GM12874 (cell line): Measurements from ENCODE around the gene MAML1.

Experiments used
- TF ChIP-seq, protein P1 (sequence below): IDR thresholded peaks from 2 replicates; pipeline ENCODE4 v1.5.1; 2011; ENCODE audit warnings: low read depth, mild to moderate bottlenecking, control low read depth, low read length, moderate library complexity; ENCODE audit not compliant: insufficient read depth

MAML1 gene

DNA sequence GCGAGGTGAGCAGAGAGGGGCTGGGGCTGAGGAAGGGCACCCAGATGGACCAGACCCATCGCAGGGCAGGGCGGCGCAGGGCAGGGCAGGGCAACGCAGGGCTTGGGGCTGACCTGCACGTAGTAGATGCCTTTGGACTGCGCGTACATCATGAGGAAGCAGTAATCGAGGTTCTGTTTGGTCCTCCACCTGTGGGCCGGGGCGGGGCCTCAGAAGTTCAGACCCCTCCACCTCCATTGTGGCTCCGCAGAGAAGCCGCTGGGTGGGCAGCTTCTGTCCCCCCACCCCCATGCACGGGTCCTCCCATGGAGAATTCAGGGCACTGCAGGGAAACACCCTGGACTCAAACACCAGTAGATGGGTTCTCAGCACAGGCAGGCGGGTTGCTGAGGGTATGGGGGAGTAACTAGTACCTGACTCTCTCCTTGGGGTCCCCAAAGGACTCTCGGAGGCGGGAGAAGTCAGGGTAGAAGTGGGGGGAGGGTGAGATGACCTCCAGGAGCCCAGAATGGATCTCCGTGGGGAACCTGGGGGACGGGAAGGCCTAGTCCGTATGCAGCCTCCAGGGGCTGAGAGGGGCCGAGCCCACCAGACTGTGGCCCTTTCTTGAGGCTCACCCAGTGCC, 67.6 kb downstream of the MAML1 start:
- TF ChIP-seq, protein P1, sequence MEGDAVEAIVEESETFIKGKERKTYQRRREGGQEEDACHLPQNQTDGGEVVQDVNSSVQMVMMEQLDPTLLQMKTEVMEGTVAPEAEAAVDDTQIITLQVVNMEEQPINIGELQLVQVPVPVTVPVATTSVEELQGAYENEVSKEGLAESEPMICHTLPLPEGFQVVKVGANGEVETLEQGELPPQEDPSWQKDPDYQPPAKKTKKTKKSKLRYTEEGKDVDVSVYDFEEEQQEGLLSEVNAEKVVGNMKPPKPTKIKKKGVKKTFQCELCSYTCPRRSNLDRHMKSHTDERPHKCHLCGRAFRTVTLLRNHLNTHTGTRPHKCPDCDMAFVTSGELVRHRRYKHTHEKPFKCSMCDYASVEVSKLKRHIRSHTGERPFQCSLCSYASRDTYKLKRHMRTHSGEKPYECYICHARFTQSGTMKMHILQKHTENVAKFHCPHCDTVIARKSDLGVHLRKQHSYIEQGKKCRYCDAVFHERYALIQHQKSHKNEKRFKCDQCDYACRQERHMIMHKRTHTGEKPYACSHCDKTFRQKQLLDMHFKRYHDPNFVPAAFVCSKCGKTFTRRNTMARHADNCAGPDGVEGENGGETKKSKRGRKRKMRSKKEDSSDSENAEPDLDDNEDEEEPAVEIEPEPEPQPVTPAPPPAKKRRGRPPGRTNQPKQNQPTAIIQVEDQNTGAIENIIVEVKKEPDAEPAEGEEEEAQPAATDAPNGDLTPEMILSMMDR: no peak

DNA sequence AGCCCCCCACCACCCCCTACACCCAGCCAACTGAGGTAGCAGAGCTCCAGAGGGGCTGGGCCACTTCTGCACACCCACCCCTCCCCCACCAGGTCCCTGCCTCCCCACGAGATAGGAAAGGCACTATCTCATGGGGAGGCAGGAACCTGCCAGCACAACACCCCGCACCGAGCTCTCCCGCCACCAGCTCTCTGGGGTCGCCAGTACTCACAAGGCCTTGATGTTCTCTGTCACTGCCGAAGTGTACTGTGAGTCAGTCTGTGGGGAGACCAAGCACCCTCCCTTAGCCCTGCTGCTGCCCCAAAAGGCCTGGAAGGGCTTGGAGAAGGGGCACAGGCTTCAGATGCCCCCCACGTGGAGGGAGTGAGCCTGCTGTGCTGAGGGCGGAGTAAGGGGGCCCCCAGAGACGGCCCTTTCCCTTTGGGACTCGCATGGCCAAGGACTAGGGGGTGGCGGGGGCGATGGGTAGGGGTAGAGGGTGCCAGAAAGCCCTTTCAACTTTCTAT, 68.1 kb downstream of the MAML1 start:
- TF ChIP-seq, protein P1: no peak

DNA sequence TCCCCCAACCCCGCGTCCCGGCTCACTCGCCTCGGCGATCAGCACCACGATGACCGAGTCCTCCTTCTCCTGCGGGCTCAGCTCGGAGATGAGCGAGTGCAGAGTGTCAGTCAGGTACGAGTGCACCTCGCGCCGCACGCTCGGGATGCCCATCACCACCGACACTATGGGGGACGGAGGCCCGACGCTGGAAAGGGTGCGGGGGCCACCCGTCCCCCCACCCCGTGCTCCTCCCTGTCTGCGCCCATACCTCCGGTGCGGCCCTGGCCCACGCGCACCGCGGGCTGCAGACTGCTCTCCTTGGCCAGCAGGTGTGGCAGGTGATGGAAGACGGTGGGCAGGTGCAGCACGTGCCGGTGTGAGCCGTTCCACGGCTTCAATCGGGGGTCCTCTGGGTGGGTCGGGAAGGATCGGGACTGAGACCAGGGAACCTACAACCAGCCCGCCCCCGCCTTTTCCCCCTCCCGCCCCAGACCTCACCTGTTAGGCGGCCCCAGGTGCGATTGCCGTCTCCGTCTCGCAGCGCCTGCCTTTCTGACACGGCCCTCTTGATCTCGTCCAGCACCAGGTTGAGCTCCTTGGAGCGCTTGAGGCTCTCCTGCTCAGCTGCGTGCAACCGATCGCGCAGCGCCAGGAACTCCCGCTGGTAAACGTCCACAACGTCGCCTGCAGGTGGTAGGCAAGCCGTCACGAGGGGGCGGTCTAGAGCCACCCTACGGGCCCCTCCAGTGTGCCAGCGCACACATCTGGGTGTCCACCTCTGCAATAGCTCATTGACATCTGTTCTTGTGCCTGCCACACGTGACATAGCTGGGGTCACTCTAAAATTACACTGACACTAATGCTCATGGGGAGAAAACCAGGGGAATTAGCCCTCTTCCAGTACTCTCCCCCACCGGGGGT, 68.9 kb downstream of the MAML1 start:
- TF ChIP-seq, protein P1: peak; percentile 87

DNA sequence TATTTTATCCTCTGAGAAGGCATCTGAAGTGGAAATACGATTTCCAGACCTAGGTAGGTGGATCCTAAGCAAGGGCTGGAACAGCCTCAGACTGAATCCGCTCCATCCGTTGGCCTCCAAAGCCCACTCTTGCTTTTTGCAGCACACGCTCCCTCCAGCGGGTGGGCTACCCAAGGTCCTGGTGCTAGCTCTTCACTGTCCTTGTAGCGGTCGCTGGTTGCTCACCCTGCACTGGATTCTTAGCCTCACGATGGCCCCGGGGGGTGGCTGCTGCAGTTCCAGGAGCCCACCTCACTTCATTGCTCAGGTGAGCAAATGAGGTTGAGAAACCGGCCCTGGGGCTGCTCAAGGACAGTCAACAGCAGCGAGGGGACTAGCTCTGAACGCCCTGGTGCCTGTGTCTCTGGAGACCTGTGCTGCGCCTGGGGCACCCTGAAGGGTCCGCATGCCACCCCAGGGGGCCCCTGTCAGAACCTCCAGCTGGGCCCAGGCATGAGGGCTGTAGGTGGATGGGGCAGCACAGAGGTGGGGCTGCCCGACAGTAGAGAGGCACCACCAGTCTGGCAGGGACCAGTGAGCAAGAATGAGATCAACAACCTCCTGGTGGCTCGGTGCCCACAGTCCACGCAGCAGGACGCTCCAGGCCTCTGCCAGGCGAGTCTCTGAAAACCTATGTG, 69.7 kb downstream of the MAML1 start:
- TF ChIP-seq, protein P1: no peak

DNA sequence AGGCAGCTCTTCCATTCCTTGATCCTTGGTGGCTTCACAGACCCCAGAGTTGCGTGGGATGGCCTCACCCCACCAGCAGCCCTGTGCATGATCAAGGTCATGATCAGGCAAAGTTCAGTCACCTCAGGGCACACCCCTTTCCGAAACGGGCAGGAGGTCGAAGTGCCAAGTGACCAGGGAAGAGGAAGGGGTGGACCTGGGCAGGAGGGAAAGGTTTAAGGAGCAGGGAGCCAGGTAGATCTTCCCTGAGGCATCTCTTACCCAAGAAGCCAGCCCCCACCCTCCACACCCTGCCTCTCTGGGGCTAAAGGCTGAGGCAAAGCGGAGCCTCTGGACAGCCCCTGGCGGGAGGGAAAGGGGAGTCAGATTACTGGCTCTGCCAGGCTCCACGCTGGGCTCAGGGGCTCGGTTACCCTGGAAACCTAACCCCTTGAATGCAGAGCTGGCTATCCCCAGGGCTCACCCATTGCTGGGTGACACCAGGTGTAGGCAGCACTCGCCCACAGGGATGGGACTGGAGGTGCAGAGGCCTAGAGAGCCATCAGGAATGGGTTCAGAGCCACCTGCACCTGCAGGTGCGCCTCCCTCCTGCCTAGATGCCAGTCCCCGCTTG, 70.4 kb downstream of the MAML1 start:
- TF ChIP-seq, protein P1: no peak

DNA sequence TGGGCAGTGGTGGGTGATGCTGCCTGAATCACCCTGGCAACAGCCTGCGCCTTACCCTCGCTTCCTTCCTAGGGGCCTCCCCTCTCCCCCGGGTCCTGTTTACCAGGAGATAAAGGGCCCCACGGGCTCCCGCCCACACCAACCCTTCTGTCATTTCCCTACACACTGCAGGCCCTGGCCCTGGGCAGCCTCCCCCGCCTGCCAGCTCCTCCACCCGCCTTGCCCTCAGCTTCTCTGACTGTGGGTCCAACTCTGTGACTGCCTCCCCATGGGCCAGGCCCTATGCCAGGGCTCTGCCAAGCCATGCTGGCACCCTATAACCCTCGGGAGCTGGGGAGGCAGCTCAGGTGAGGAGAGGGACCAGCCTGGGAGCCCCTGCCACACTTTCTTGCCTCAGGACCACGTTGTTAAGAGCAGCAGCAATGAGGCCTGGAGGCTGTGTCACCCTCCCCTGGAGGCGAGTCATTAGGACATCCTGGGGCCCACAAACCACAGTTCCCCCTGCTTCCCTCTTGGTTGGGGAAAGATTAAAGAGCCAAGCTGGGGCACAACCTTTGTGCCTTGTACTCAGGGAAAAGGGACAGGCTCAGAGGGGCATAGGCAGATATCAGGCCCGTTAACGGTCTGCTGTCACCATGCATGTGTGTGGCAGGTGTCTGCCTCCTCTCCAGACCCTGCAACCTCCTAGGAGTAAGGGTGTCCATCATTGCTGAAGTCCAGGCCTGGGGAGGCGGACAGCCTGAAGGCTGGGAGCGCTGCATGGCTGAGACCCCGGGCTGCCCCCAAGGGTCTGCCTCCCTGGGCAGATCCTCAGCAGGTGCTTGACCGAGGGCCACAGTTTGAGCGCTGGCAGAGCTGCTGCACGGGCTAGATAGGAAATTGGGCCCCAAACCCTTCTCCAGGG, 71.3 kb downstream of the MAML1 start:
- TF ChIP-seq, protein P1: no peak
